Measurements from ENCODE around the gene CTNNBL1.
A peak's percentile ranks its signal among the peaks of the same experiment; 100 is the strongest.

CTNNBL1 gene

GRCh38 chr20:37749620-37750403 is 56.0 kb downstream of the CTNNBL1 start:
- Histone ChIP-seq H3K27ac (no peak overlapping the region), H3K27me3 (ENCODE audit: insufficient read depth, low read depth, severe bottlenecking) (no peaks in the 10 kb centered on the region), H3K36me3 (peaks cover 16% of the 10 kb centered on the region), H3K4me3 (ENCODE audit: low read depth, low read length) (no peak overlapping the region), H3K9me3 (ENCODE audit: severe bottlenecking) (no peaks in the 10 kb centered on the region)
- no peak for TF ChIP-seq CTCF (IDR thresholded peaks at IDR 0.05; ENCODE audit: low read depth, low read length)
- no peak for DNase-seq

- no peak overlapping the region for H3K27ac ChIP-seq
- H3K9me3 ChIP-seq (ENCODE audit: severe bottlenecking), result no peaks in the 10 kb centered on the region
- DNase-seq, result peak; percentile 53
- H3K4me3 ChIP-seq (ENCODE audit: low read depth, low read length), result no peak overlapping the region
- TF ChIP-seq CTCF (IDR thresholded peaks at IDR 0.05; ENCODE audit: low read depth, low read length), result peak; percentile 62
- peaks cover 8% of the 10 kb centered on the region; the same call in 1 of the 2 replicates for H3K36me3 ChIP-seq
- no peaks in the 10 kb centered on the region for H3K27me3 ChIP-seq (ENCODE audit: insufficient read depth, low read depth, severe bottlenecking)
These were observed 61.8 kb downstream of the CTNNBL1 start for GRCh38 chr20:37755665-37756064.

- DNase-seq, result no peak
- peaks cover 8% of the 10 kb centered on the region; the same call in 1 of the 2 replicates for H3K36me3 ChIP-seq
- no peak overlapping the region for H3K27ac ChIP-seq
- no peaks in the 10 kb centered on the region for H3K9me3 ChIP-seq (ENCODE audit: severe bottlenecking)
- TF ChIP-seq CTCF (IDR thresholded peaks at IDR 0.05; ENCODE audit: low read depth, low read length), result no peak
- no peak overlapping the region for H3K4me3 ChIP-seq (ENCODE audit: low read depth, low read length)
- H3K27me3 ChIP-seq (ENCODE audit: insufficient read depth, low read depth, severe bottlenecking), result no peaks in the 10 kb centered on the region
These were observed 62.4 kb downstream of the CTNNBL1 start for GRCh38 chr20:37756234-37756633.

GRCh38 chr20:37757550-37757949 is 63.7 kb downstream of the CTNNBL1 start:
- Histone ChIP-seq H3K4me3 (ENCODE audit: low read depth, low read length) (no peak overlapping the region), H3K27me3 (ENCODE audit: insufficient read depth, low read depth, severe bottlenecking) (no peaks in the 10 kb centered on the region), H3K9me3 (ENCODE audit: severe bottlenecking) (no peaks in the 10 kb centered on the region), H3K27ac (no peak overlapping the region), H3K36me3 (peaks cover 8% of the 10 kb centered on the region; the same call in 1 of the 2 replicates)
- DNase-seq, result peak; percentile 49
- TF ChIP-seq CTCF (IDR thresholded peaks at IDR 0.05; ENCODE audit: low read depth, low read length), result peak; percentile 48; the same call in 1 of the 2 replicates

GRCh38 chr20:37758332-37758731 is 64.5 kb downstream of the CTNNBL1 start:
- H3K4me3 ChIP-seq (ENCODE audit: low read depth, low read length), result no peak overlapping the region
- no peak overlapping the region for H3K27ac ChIP-seq
- no peaks in the 10 kb centered on the region for H3K9me3 ChIP-seq (ENCODE audit: severe bottlenecking)
- peaks cover 8% of the 10 kb centered on the region; the same call in 1 of the 2 replicates for H3K36me3 ChIP-seq
- H3K27me3 ChIP-seq (ENCODE audit: insufficient read depth, low read depth, severe bottlenecking), result no peaks in the 10 kb centered on the region
- peak; percentile 54 for DNase-seq
- peak; percentile 70 for TF ChIP-seq CTCF (IDR thresholded peaks at IDR 0.05; ENCODE audit: low read depth, low read length)

Measured in WERI-Rb-1 (cell line).